B cell (primary cell): ENCODE data around the gene CADPS. TPM values are rescaled to one million over a fixed set of nuclear protein-coding genes. Genes with fewer than 3 reads are reported as not detected.

Source experiments
- ATAC-seq: fragments of 200-7000 bp; cut with Tn5 transposase; one replicate; pipeline ENCODE4 v1.10.0; 2021; ENCODE audit warnings: low read depth, mild to moderate bottlenecking, moderate number of reproducible peaks, moderate library complexity
- CTCF ChIA-PET: fragments of 350-600 bp; sonication (Branson Sonifier 250); formaldehyde crosslinking; loops from one replicate; lab custom pipeline; 2021; ENCODE audit warnings: antibody characterized with exemption, inconsistent platforms; lab: Charles Lee
- POLR2A ChIA-PET: fragments of 350-600 bp; sonication (Branson Sonifier 250); formaldehyde crosslinking; loops from one replicate; lab custom pipeline; 2021; ENCODE audit warnings: antibody characterized with exemption; lab: Charles Lee
- DNase-seq: peaks from one replicate; pipeline ENCODE4 v3.0.0; 2013
- H2AFZ ChIP-seq: 2 replicates; pipeline ENCODE4 v1.6.1; 2012; ENCODE audit warnings: mild to moderate bottlenecking, low read depth, low read length; ENCODE audit not compliant: insufficient read depth, poor library complexity, severe bottlenecking
- H3K27ac ChIP-seq, 2 donors: 1 replicate in 1 of 2; 2 replicates in 1 of 2; pipeline ENCODE4 v1.5.1; 2012 to 2013; ENCODE audit warnings: low read length in 2 of 2, mild to moderate bottlenecking in 2 of 2, moderate library complexity in 1 of 2
- H3K27me3 ChIP-seq, 4 experiments: fragments of 200-600 bp in 1 of 4; sonication (generic) in 1 of 4; replicated peaks in 1 of 4; 1 replicate in 2 of 4; 2 replicates in 2 of 4; pipeline versions ENCODE4 v1.6.1 to v1.7.0; 2013 to 2016; ENCODE audit warnings: low read length in 3 of 4, mild to moderate bottlenecking in 2 of 4, mixed read lengths in 1 of 4, moderate library complexity in 1 of 4; ENCODE audit not compliant: insufficient read depth in 4 of 4, control insufficient read depth in 3 of 4; ENCODE audit errors: control extremely low read depth in 1 of 4
- H3K36me3 ChIP-seq, 2 experiments: replicated peaks in 1 of 2; 1 replicate in 1 of 2; 2 replicates in 1 of 2; pipeline versions ENCODE4 v1.6.1 to v1.7.1; 2013; ENCODE audit warnings: low read length in 1 of 2; ENCODE audit not compliant: insufficient read depth in 2 of 2, control insufficient read depth in 1 of 2; ENCODE audit errors: control extremely low read depth in 1 of 2, extremely low read depth in 1 of 2
- H3K4me1 ChIP-seq, 2 donors: fragments of 200-600 bp in 1 of 2; sonication (generic) in 1 of 2; 1 replicate in 1 of 2; 2 replicates in 1 of 2; pipeline versions ENCODE4 v1.5.1 to v1.6.1; 2013 to 2017; ENCODE audit warnings: low read length in 2 of 2; ENCODE audit not compliant: control insufficient read depth in 2 of 2, insufficient read depth in 2 of 2
- H3K4me2 ChIP-seq: replicated peaks from 2 replicates; pipeline ENCODE3; 2012; ENCODE audit warnings: mild to moderate bottlenecking, low read depth, low read length; ENCODE audit not compliant: poor library complexity, severe bottlenecking
- H3K4me3 ChIP-seq, 5 experiments: fragments of 200-600 bp in 1 of 5; sonication (generic) in 1 of 5; 1 replicate in 3 of 5; 2 replicates in 2 of 5; pipeline versions ENCODE4 v1.5.1 to v1.7.0; 2011 to 2016; ENCODE audit warnings: low read length in 4 of 5, mild to moderate bottlenecking in 4 of 5, low read depth in 2 of 5, control low read depth in 1 of 5, moderate library complexity in 1 of 5; ENCODE audit not compliant: insufficient read depth in 1 of 5; ENCODE audit errors: control extremely low read depth in 1 of 5, extremely low read depth in 1 of 5
- H3K79me2 ChIP-seq: fragments of 200-600 bp; sonication (generic); one replicate; pipeline ENCODE4 v1.6.0; 2016; ENCODE audit warnings: low read length; ENCODE audit not compliant: control insufficient read depth, insufficient read depth
- H3K9ac ChIP-seq: fragments of 200-600 bp; sonication (generic); 2 replicates; pipeline ENCODE4 v1.6.1; 2017; ENCODE audit warnings: mild to moderate bottlenecking, low read length, moderate library complexity
- H3K9me3 ChIP-seq, 3 donors: one replicate each; pipeline versions ENCODE4 v1.6.1 to v1.7.1; 2013; ENCODE audit warnings: low read length in 2 of 3; ENCODE audit not compliant: control insufficient read depth in 2 of 3, insufficient read depth in 1 of 3; ENCODE audit errors: control extremely low read depth in 1 of 3
- H4K20me1 ChIP-seq: 2 replicates; pipeline ENCODE4 v1.6.0; 2012; ENCODE audit warnings: mild to moderate bottlenecking, low read length; ENCODE audit not compliant: insufficient read depth, control insufficient read depth, poor library complexity, severe bottlenecking
- H3K27ac Mint-ChIP-seq: one replicate; pipeline ENCODE4 v1.8.0; 2021; ENCODE audit warnings: mixed read lengths
- H3K27me3 Mint-ChIP-seq: one replicate; pipeline ENCODE4 v1.8.0; 2021; ENCODE audit warnings: mixed read lengths
- H3K4me1 Mint-ChIP-seq: one replicate; pipeline ENCODE4 v1.8.0; 2021; ENCODE audit warnings: mixed read lengths
- H3K4me3 Mint-ChIP-seq: one replicate; pipeline ENCODE4 v1.8.0; 2021; ENCODE audit warnings: mixed read lengths
- H3K9me3 Mint-ChIP-seq: one replicate; pipeline ENCODE4 v1.8.0; 2022; ENCODE audit warnings: mixed read lengths; ENCODE audit not compliant: insufficient read depth
- EZH2 ChIP-seq: IDR thresholded peaks from 2 replicates; pipeline ENCODE4 v1.6.1; 2012; ENCODE audit warnings: borderline replicate concordance, low read depth, mild to moderate bottlenecking, moderate library complexity, low read length; ENCODE audit not compliant: insufficient read depth, poor library complexity, severe bottlenecking
- WGBS: methylation state at CpG from one replicate; pipeline ENCODE4 v1.1.5; 2013; ENCODE audit warnings: missing lambda C conversion rate; ENCODE audit not compliant: insufficient coverage; 5-methylcytosine and 5-hydroxymethylcytosine counted together
- intact Hi-C: fragments of 100-400 bp; cut with micrococcal nuclease; formaldehyde crosslinking; loops from one replicate; pipeline ENCODE4 v1.10.0; 2022
- polyA plus RNA-seq: library from polyadenylated mRNA; depleted of rRNA; stranded (reverse); fragments of >200 nt; gene quantifications from 2 replicates; pipeline ENCODE4 v1.2.3, GENCODE V29; 2012
- total RNA-seq, 2 donors: library from RNA; stranded (reverse); fragments of 120-200 nt in 1 of 2; gene quantifications; 1 replicate in 1 of 2; 2 replicates in 1 of 2; pipeline versions ENCODE4 v1.2.3 to v1.2.4, GENCODE V29; 2013 to 2022
- TF ChIP-seq, protein P1 (sequence below): fragments of 200-600 bp; IDR thresholded peaks from one replicate; pipeline ENCODE4 v1.8.0; 2022; ENCODE audit warnings: antibody characterized with exemption, mild to moderate bottlenecking

CADPS gene
- total and polyA plus RNA-seq, 2 donors (not counting 1 experiment from before 2014, with no cell fraction given): 0.16 to 0.22 TPM

DNA sequence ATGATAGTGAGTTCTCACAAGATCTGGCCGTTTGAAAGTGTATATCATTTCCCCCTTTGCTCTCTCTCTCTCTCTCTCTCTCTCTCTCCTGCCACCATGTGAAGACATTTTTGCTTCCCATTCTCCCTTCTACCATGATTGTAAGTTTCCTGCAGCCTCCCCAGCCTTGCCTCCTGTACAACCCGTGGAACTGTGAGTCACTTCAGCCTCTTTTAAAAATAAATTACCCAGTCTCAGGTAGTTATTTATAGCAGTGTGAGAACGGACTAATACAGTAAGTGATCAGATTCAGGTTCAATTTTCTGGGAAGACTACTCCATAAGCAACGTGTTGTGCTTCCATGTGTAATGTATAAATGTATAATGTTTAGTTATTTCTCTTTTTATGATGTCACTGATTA is 29.2 kb downstream of the CADPS start:
- H3K9me3 ChIP-seq: no peaks in the 10 kb centered on the region
- H3K27ac Mint-ChIP-seq: no peak overlapping the region
- no peaks in the 10 kb centered on the region for H3K4me1 Mint-ChIP-seq
- WGBS: no CpG with 5 or more reads among the region's 4 CpGs
- DNase-seq (no peak), ATAC-seq (no peak)
- H3K27ac ChIP-seq: no peak overlapping the region
- no peak overlapping the region for H3K4me2 ChIP-seq
- ChIA-PET POLR2A (no interaction called here), CTCF (no interaction called here)
- no peaks in the 10 kb centered on the region for H3K79me2 ChIP-seq
- H3K4me1 ChIP-seq: no peaks in the 10 kb centered on the region
- no peaks in the 10 kb centered on the region for H3K36me3 ChIP-seq
- no peak overlapping the region for H3K4me3 Mint-ChIP-seq
- H3K27me3 ChIP-seq: no peaks in the 10 kb centered on the region
- peaks cover 2% of the 10 kb centered on the region for H3K9me3 Mint-ChIP-seq
- TF ChIP-seq, protein P1, sequence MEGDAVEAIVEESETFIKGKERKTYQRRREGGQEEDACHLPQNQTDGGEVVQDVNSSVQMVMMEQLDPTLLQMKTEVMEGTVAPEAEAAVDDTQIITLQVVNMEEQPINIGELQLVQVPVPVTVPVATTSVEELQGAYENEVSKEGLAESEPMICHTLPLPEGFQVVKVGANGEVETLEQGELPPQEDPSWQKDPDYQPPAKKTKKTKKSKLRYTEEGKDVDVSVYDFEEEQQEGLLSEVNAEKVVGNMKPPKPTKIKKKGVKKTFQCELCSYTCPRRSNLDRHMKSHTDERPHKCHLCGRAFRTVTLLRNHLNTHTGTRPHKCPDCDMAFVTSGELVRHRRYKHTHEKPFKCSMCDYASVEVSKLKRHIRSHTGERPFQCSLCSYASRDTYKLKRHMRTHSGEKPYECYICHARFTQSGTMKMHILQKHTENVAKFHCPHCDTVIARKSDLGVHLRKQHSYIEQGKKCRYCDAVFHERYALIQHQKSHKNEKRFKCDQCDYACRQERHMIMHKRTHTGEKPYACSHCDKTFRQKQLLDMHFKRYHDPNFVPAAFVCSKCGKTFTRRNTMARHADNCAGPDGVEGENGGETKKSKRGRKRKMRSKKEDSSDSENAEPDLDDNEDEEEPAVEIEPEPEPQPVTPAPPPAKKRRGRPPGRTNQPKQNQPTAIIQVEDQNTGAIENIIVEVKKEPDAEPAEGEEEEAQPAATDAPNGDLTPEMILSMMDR: no peak
- no peak for TF ChIP-seq EZH2
- intact Hi-C loops: no loop called here
- no peak overlapping the region for H2AFZ ChIP-seq
- H3K9ac ChIP-seq: no peak overlapping the region
- no peaks in the 10 kb centered on the region for H4K20me1 ChIP-seq
- no peaks in the 10 kb centered on the region for H3K27me3 Mint-ChIP-seq
- H3K4me3 ChIP-seq: no peak overlapping the region

- Histone ChIP-seq H2AFZ (no peak overlapping the region), H3K4me3 (no peak overlapping the region), H3K9me3 (no peaks in the 10 kb centered on the region), H3K9ac (no peak overlapping the region), H3K27ac (no peak overlapping the region), H3K36me3 (no peaks in the 10 kb centered on the region), H3K79me2 (no peaks in the 10 kb centered on the region), H4K20me1 (no peaks in the 10 kb centered on the region), H3K4me1 (no peaks in the 10 kb centered on the region), H3K27me3 (no peaks in the 10 kb centered on the region), H3K4me2 (no peak overlapping the region)
- H3K4me3 Mint-ChIP-seq: no peak overlapping the region
- no CpG with 5 or more reads among the region's 1 CpG for WGBS
- H3K27me3 Mint-ChIP-seq: no peaks in the 10 kb centered on the region
- H3K4me1 Mint-ChIP-seq: no peaks in the 10 kb centered on the region
- H3K9me3 Mint-ChIP-seq: peaks cover 2% of the 10 kb centered on the region
- CTCF ChIA-PET: no interaction called here
- no peak overlapping the region for H3K27ac Mint-ChIP-seq
- intact Hi-C loops: no loop called here
- POLR2A ChIA-PET: no interaction called here
- ATAC-seq (no peak), DNase-seq (no peak)
- TF ChIP-seq EZH2: no peak
- TF ChIP-seq, protein P1: no peak
These were observed 31.7 kb downstream of the CADPS start for GRCh38 chr3:62843508-62843907.
